ENCODE measurements around the gene ZNF438. TPM values are rescaled to one million over a fixed set of nuclear protein-coding genes. Genes with fewer than 3 reads are reported as not detected.
"Not testable (repeated sequence)": the region's sequence is repeated elsewhere in the genome, so short reads cannot be mapped to it uniquely, and the experiment has no call there.

Gene ZNF438
- total and polyA plus RNA-seq, 7 donors, result 12.3 to 27.9 (median 20.7) TPM

DNA sequence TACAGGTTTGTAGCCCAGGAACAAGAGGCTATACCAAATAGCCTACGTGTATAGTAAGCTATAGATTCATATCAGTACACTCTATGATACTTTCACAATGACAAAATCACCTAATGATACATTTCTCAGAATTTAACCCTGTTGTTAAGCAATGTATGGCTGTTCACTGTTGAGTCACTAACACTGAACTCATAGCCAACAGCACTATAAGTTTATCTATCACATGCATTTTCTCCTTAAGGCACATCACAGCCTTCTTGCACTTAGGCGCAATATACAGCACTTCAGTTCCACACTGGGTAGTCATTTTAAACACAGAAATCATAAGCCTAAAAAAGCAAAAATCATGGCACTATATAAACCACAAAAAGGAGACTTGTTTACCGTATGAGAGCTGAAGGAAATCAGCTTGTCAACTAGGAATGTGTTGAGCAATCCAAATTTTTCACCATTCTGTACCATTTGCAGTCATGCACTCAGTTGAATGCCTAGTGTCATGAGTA lies 45.6 kb downstream of the ZNF438 start:
- 67 to 80% (median 75%) methylated on average over 3 of the region's 3 CpGs for WGBS, 3 donors
- intact Hi-C loops (cut with DNase I), result no loop called here
- Histone ChIP-seq H3K9me3 (no peaks in the 10 kb centered on the region), H3K36me3 (ENCODE audit: insufficient read depth in 1 of 2, low read depth in 1 of 2) (no peaks in the 10 kb centered on the region), H3K4me1 (peaks cover 49% of the 10 kb centered on the region), H3K27me3 (ENCODE audit: insufficient read depth in 3 of 3, low read length in 2 of 3) (no peaks in the 10 kb centered on the region), H3K4me3 (no peak overlapping the region), H3K27ac (peak overlapping the region; percentile 70)
- TF ChIP-seq, protein P1, sequence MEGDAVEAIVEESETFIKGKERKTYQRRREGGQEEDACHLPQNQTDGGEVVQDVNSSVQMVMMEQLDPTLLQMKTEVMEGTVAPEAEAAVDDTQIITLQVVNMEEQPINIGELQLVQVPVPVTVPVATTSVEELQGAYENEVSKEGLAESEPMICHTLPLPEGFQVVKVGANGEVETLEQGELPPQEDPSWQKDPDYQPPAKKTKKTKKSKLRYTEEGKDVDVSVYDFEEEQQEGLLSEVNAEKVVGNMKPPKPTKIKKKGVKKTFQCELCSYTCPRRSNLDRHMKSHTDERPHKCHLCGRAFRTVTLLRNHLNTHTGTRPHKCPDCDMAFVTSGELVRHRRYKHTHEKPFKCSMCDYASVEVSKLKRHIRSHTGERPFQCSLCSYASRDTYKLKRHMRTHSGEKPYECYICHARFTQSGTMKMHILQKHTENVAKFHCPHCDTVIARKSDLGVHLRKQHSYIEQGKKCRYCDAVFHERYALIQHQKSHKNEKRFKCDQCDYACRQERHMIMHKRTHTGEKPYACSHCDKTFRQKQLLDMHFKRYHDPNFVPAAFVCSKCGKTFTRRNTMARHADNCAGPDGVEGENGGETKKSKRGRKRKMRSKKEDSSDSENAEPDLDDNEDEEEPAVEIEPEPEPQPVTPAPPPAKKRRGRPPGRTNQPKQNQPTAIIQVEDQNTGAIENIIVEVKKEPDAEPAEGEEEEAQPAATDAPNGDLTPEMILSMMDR (IDR thresholded peaks at IDR 0.05), result no peak
- ATAC-seq (no peak), DNase-seq (no peak)

- 25 to 54% (median 33%) methylated on average over 1 of the region's 1 CpG for WGBS, 3 donors
- peak in 1 of 4 donors; percentile 31 for ATAC-seq
- no peaks in the 10 kb centered on the region for H3K9me3 ChIP-seq
- no peaks in the 10 kb centered on the region for H3K27me3 ChIP-seq (ENCODE audit: insufficient read depth in 3 of 3, low read length in 2 of 3)
- peaks cover 55% of the 10 kb centered on the region for H3K4me1 ChIP-seq
- intact Hi-C loops (cut with DNase I), result no loop called here
- H3K36me3 ChIP-seq (ENCODE audit: insufficient read depth in 1 of 2, low read depth in 1 of 2), result no peaks in the 10 kb centered on the region
- no peak for DNase-seq
- H3K27ac ChIP-seq, result peak overlapping the region; percentile 70
- H3K4me3 ChIP-seq, result no peak overlapping the region
- TF ChIP-seq, protein P1 (IDR thresholded peaks at IDR 0.05), result no peak
Observed at GRCh38 chr10:30985512-30985911, 46.2 kb downstream of the ZNF438 start.

DNA sequence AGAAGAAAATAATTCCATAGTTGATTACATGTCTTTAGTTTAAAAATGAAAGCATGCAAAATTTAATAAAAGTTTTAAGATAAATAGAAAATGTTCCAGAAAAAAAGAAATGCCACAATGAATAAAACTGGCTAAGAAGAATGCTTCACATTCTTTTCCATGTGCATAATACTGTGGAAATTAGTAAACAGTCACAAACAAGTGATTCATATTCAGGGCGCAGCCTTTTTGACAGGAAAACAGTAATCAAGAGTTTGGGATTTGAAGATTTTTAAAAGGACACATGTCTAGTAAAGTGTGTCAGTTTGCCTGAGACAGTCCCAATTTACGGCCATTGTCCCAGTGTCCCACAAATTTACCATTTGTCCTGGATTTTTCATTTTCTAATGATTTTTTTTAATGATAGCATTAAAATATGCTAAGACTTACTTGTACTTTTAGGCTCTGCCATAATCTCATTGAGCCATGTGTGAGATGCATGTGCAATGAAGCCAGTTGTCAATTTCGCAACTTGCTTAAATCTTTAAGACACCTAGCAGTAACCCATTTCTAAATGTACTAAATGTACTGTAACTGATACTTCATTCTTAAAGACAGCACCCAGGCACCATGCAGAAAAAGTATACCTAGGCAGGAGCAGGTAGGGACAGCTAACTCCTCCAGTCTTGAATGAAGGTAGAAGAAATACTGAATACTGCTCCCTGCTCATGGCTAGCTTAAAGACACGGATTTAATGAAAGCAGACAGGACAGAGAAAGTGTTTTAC lies 46.9 kb downstream of the ZNF438 start:
- peak overlapping the region; percentile 19 for H3K4me3 ChIP-seq
- H3K27me3 ChIP-seq (ENCODE audit: insufficient read depth in 3 of 3, low read length in 2 of 3), result no peaks in the 10 kb centered on the region
- TF ChIP-seq, protein P1 (IDR thresholded peaks at IDR 0.05), result no peak
- no peaks in the 10 kb centered on the region for H3K9me3 ChIP-seq
- H3K27ac ChIP-seq, result peak overlapping the region; percentile 70
- WGBS, 3 donors, result 51 to 77% (median 60%) methylated on average over 4 of the region's 4 CpGs
- H3K4me1 ChIP-seq, result peaks cover 59% of the 10 kb centered on the region
- no peaks in the 10 kb centered on the region for H3K36me3 ChIP-seq (ENCODE audit: insufficient read depth in 1 of 2, low read depth in 1 of 2)
- ATAC-seq (peak; percentile 17 to 60 (median 44)), DNase-seq (no peak)
- intact Hi-C loops (cut with DNase I), result no loop called here

DNA sequence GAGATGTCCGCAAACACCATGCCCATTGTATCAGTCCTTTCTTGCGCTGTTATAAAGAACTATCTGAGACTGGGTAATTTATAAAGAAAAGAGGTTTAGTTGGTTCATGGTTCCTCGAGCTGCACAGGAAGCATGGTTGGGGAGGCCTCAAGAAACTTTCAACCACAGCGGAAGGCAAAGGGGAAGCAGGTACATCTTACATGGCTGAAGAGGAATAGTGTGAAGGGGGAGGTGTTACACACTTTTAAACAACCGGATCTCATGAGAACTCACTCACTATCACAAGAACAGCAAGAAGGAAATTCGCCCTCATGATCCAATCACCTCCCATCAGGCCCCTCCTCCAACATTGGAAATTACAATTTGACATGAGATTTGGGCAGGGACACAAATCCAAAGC lies 48.5 kb downstream of the ZNF438 start:
- DNase-seq; H3K4me3 ChIP-seq; ATAC-seq; H3K9me3 ChIP-seq; H3K36me3 ChIP-seq (ENCODE audit: insufficient read depth in 1 of 2, low read depth in 1 of 2); H3K27me3 ChIP-seq (ENCODE audit: insufficient read depth in 3 of 3, low read length in 2 of 3); intact Hi-C loops (cut with DNase I); H3K27ac ChIP-seq: not testable (repeated sequence)
- 96 to 97% (median 96%) methylated on average over 6 of the region's 6 CpGs for WGBS, 3 donors
- peaks cover 47% of the 10 kb centered on the region for H3K4me1 ChIP-seq

DNA sequence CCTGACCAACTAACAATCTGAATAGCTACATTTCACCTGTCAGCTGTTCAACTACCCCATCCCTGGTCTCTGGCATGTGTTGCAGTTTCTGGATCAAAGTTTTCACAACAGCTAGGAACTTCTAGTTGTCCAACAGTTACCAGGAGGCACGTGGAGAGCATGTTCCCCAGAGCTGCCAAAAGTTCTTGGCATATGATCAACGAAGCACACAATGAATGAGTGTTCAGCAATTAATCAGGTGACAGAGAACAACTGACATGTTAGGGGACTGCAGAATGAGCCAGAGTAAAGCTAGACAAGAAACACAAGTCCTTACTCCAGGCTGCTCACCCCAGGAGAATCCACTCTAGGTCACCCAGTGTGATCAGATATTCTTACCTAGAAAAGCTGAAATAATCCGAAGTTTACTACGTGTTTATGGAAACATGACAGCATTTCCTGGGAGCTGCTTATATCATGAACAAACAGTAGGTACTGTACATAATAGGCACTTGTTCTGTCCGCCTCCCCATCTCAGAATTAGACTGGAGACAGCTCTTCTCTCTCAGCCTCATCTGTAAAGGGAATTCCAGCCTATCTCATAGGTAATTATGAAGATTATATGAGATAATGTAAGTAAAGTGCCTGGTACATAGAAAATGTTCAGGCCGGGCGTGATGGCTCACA lies 50.6 kb downstream of the ZNF438 start:
- Histone ChIP-seq H3K27me3 (ENCODE audit: insufficient read depth in 3 of 3, low read length in 2 of 3) (no peaks in the 10 kb centered on the region), H3K4me3 (no peak overlapping the region), H3K36me3 (ENCODE audit: insufficient read depth in 1 of 2, low read depth in 1 of 2) (no peaks in the 10 kb centered on the region), H3K27ac (peak overlapping the region; percentile 76), H3K9me3 (peaks cover 6% of the 10 kb centered on the region), H3K4me1 (peaks cover 40% of the 10 kb centered on the region)
- TF ChIP-seq, protein P1 (IDR thresholded peaks at IDR 0.05), result no peak
- peak; percentile 88 to 97 (median 92) for ATAC-seq
- 38 to 42% (median 38%) methylated on average over 7 of the region's 7 CpGs for WGBS, 3 donors
- peak; percentile 45 to 71 for DNase-seq
- intact Hi-C loops (cut with DNase I), result no loop called here
